GM10847 (cell line): Measurements from ENCODE around the gene LBX2.

Experiments used
- POLR2A ChIP-seq: IDR thresholded peaks from 2 replicates; pipeline ENCODE4 v1.6.1; 2011; ENCODE audit not compliant: insufficient read length; ENCODE audit errors: extremely low read depth

LBX2 gene, protein sequence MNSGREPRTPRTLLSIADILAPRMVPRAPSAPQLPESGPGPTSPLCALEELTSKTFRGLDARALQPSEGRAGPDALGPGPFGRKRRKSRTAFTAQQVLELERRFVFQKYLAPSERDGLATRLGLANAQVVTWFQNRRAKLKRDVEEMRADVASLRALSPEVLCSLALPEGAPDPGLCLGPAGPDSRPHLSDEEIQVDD

DNA sequence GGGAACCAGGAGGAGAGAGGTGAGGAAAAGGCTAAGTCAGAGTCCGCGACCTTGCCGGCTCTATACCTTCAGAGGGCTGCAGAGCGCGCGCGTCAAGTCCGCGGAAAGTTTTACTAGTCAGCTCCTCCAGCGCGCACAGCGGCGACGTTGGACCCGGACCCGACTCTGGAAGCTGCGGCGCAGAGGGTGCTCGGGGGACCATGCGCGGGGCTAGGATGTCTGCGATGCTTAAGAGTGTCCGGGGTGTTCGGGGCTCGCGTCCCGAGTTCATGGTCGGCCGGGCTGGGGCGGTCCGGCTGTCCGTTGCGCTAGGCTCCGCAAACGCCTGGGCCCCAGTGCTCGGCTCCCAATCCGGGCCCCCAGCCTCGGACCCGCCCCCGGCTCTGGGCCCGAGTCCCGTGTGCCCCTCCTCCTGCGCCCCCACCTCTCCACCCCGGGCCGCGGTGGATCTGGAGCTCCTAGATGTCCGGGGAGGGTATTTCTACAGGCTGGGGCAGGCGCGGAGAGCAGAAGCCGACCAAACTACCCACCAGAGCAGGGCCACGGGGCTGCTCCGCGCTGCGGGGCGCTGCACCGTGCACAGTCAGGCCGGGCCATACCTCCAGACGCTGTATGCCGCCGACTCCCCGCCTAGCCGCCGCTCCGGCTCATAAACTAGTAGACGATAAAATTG is at the start of gene LBX2:
Gene LBX2 (minus strand): TSS at position 337 of the 673 bp plus-strand sequence. CDS start 66 bp downstream, at position 271.
- no peak for TF ChIP-seq POLR2A

DNA sequence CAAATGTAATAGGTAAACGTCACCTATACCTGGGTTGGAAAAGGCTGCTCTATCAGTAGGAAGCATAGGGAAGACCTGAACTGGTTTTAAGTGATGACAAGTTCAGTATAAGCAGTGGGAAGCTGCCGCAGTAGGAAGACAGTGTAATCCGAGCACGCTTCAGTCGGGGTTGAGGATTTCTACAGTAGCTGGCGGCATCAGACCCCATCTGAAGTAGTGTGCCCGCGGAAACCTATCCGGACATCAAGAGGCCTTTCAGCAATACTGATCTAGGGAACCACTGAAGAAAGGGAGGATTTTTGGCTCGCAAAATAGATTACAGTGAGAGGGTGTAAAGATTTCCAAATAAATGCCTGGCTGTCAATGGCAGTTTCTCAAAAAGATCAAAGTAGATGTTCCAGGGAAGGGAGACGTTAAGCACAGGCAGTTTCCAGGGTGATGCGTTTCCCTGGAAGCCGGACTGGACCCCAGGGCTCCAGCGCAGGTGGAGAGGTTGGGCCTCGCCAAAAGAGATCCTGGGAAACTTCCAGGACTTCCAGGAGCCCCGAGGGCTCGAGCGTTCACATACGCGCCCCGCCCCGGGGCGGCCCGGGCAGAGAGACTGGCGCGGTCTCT is 49.0 kb upstream of the LBX2 start:
- TF ChIP-seq POLR2A, result no peak

DNA sequence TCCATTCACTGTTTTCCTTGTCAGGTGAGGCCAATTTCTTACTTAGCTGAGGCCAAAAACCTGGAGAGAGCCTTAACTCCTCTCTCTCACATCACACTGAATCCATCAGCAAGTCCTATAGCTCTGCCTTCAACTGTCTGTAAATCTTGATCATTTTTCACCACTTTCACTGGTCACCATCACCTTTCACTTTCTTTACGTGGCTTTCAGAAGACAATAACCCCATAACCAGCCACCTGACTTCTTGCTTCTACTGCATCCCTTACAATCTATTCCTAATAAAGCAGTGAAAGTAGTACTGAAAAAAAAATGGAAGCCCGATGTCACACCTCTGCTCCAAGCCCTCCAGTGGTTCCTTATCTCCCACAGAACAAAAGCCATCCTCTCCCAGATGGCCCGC is 46.6 kb upstream of the LBX2 start:
- TF ChIP-seq POLR2A, result no peak

DNA sequence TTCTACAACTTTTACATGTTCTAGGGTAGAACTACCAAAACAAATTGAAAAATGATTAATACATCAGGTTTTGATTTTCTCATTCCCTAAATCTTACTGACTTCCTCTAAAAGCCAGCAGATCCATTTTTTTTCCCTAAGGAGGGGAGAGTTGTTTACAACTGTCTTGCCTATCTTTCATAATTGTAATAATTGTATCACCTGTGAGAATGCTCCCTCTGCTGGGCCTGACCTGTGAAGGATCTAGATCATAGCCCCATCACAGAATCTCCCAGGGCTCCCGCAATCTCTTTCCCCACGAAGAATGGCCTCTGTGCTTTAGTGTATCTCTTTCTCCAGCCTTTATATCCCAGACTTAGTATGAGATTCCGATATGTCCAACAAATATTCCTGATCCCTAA is 45.2 kb upstream of the LBX2 start:
- no peak for TF ChIP-seq POLR2A

GRCh38 chr2:74542978-74543377 is 43.6 kb upstream of the LBX2 start:
- no peak for TF ChIP-seq POLR2A

DNA sequence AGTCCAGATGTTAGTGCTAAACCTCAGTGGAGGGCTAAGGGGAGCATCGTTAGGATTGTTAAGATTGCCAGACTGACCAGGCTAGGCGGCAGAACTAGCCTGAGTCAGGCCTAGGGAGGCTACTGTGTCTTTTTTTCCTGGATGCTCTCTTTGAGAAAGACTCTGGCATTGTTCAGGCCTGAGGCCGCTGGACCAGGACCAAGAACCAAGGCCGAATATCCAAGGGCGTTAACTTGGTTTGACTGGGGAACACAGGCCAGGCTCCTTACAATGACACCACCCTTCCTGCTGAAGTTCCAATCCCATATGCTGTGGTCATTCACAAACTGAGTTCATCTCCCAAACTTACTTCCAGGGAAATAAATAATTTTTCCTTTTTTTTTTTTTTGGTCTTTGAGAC is 40.9 kb upstream of the LBX2 start:
- TF ChIP-seq POLR2A, result no peak

DNA sequence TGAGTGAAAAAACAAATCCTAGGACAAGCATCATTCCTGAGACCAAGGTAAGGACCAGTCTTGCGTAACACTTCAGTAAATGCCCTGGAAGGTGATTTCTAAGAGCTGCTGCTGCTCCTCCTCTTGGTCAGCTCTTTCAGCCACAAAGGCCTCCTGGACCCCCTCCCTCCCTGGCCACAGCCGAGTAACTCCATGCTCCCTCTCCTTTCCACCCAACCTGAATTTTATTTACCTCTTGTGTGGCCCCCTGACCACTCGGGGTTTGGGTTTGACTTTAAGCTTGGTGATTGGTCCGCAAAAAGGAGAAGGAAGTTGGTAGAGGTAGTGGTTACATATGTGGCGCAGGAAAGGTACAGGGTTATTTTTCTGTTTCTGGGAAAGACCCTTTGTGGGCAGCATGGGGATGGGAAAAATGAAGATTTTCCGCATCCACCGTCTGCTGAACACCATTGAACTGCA is 39.5 kb upstream of the LBX2 start:
- TF ChIP-seq POLR2A, result no peak

GRCh38 chr2:74537140-74537539 is 37.7 kb upstream of the LBX2 start:
- TF ChIP-seq POLR2A, result no peak

- no peak for TF ChIP-seq POLR2A
Observed at GRCh38 chr2:74536166-74536950, 37.0 kb upstream of the LBX2 start.

DNA sequence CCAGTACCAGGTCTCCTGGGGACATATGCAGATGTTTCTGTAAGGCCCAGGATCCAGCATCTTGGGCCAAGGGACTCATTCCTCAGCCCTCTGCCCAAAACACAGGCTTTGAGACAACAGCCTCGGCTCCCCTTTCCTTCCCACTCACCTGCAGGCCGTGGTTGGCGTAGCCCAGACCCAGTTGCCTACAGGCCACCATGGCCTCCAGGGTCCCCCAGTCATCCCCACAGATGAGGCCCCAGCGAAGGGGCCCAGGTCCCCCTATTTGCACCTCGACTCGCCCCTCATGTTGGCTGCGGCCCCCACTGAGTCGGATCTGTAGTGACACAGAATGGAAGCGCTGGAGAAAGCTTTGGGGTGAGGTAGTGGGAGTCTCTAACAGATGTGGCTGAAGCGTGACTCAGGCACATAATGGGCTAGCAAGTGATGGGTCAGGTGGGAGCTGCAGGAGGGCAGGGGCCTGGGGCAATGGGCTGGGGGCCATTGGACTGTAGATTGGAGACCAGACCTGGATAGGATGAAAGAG is 36.1 kb upstream of the LBX2 start:
- no peak for TF ChIP-seq POLR2A

DNA sequence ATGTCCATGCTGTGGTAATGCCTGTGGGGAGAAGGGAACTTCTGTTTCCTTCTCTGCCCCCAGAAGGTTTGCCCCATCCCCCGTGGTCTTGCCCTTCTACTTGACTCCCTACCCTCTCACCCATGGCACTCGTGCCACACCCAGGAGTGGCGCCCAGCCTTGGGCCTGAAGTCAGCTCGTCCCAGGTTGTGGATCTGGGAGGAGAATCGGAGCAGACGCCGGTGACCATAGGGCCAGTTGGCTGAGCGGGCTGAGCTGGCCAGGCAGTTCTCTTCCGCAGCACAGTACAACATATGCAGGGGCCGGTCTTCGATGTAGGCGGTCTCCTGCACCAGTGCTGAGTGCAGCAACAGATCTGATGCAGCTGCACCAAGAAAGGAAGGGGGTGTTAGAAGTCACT is 35.0 kb upstream of the LBX2 start:
- TF ChIP-seq POLR2A, result no peak

DNA sequence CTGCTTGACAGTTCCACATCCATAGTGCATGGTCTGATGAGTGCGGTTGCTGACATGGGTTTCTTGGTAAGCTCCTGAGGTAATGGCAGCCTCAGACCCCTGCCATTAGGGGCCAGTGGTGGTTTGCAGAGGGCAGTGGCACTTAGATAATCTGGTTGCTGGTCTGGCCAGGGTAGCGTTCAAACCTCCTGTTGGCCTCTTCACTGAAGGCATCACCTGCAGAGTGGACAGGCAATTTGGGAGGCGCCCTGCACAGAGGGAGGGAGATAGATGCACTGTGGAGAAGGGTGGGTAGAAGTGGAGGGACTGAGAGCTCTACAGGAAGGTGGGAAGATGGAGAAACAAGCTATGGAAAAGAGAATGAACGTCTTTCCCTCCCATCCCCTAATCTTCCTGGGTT is 34.1 kb upstream of the LBX2 start:
- no peak for TF ChIP-seq POLR2A

DNA sequence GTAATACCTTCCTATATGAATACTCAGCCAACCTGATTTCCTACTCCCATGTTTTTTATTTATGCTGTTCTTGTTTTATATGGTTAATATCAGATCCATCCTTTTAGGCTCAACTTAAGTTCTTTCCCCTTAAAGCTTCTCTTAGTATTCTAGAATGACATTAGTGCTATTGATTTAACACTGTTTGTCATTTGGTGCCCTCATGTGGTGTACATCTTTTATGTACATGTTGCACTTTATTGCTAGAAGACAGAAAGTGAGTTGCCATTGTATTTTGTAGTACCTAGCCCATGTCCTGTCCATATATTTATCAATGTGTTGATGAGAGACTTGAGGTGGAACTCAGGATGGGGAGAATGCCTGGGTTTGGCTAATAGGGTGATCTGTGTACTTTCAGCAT is 32.8 kb upstream of the LBX2 start:
- TF ChIP-seq POLR2A, result no peak

DNA sequence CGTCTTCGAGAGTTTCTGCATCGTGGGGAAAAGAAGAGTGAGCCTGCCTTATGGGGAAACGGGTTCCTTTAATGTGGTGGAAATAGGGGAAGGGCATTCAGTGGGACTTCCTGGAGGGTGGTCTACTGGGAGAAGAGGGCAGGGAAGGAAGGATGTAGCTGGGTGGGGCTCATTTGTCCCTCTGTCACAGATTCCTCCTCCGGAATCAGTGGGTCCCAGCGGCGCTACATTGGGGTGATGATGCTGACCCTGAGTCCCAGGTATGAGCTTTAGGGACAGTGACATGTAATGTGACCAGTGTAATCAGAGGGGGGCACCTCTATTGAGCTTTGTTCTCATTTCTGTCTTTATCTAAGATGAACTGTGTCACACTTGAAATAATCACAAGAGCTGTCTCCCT is 32.3 kb upstream of the LBX2 start:
- no peak for TF ChIP-seq POLR2A
